Measurements from ENCODE around the gene HTT.

Gene HTT

GRCh38 chr4:3253808-3254207 is 179.3 kb downstream of the HTT start:
- DNase-seq = no peak

- no peak for DNase-seq
Measured at GRCh38 chr4:3254302-3255131, 180.0 kb downstream of the HTT start.

- DNase-seq = no peak
Measured at GRCh38 chr4:3255611-3256186, 181.2 kb downstream of the HTT start.

GRCh38 chr4:3256230-3257102 is 182.0 kb downstream of the HTT start:
- DNase-seq = no peak

GRCh38 chr4:3257103-3257555 is 182.6 kb downstream of the HTT start:
- DNase-seq = no peak

- no peak for DNase-seq
Measured at GRCh38 chr4:3257556-3258482, 183.3 kb downstream of the HTT start.

GRCh38 chr4:3261411-3262207 is 187.1 kb downstream of the HTT start:
- DNase-seq = no peak

- DNase-seq = no peak
Measured at GRCh38 chr4:3262208-3263052, 187.9 kb downstream of the HTT start.

- no peak for DNase-seq
Measured at GRCh38 chr4:3263053-3263875, 188.8 kb downstream of the HTT start.

GRCh38 chr4:3263876-3264193 is 189.4 kb downstream of the HTT start:
- DNase-seq = no peak

GRCh38 chr4:3266076-3266475 is 191.6 kb downstream of the HTT start:
- no peak for DNase-seq

GRCh38 chr4:3267576-3268394 is 193.3 kb downstream of the HTT start:
- DNase-seq = no peak

GRCh38 chr4:3268395-3269104 is 194.1 kb downstream of the HTT start:
- no peak for DNase-seq

- DNase-seq = no peak
Measured at GRCh38 chr4:3269105-3269927, 194.8 kb downstream of the HTT start.

- no peak for DNase-seq
Measured at GRCh38 chr4:3269991-3270611, 195.6 kb downstream of the HTT start.

- DNase-seq = no peak
Measured at GRCh38 chr4:3271131-3271530, 196.7 kb downstream of the HTT start.

- peak in 1 of 2 experiments; percentile 50 for DNase-seq
Measured at GRCh38 chr4:3276986-3277385, 202.5 kb downstream of the HTT start.
